Measurements from ENCODE around the gene ECHS1. TPM values are rescaled to one million over a fixed set of nuclear protein-coding genes. Genes with fewer than 3 reads are reported as not detected.
A peak's percentile ranks its signal among the peaks of the same experiment; 100 is the strongest.

ECHS1 gene
- total and polyA plus RNA-seq, 8 donors, result 5.3 to 103 (median 69.2) TPM

GRCh38 chr10:133366130-133366478, 7.0 kb downstream of the ECHS1 start:
- H3K27me3 ChIP-seq, result no peaks in the 10 kb centered on the region
- WGBS, 5 donors, result 86 to 94% (median 86%) methylated on average over 10 to 17 of the region's 17 CpGs
- DNase-seq, result no peak
- no peaks in the 10 kb centered on the region for H3K9me3 ChIP-seq
- H3K4me1 ChIP-seq, result peaks cover 0 to 13% (median 9%) of the 10 kb centered on the region in 4 donors
- H3K4me3 ChIP-seq, result no peak overlapping the region
- TF ChIP-seq POLR2A (IDR thresholded peaks at IDR 0.05), result no peak
- TF ChIP-seq EP300 (IDR thresholded peaks at IDR 0.05), result no peak
- TF ChIP-seq POLR2AphosphoS5 (IDR thresholded peaks at IDR 0.05), result no peak
- no peak for TF ChIP-seq CTCF (IDR thresholded peaks at IDR 0.05)
- intact Hi-C loops (cut with DNase I; ENCODE audit: low total_unique reads), result no loop called here
- H3K36me3 ChIP-seq, result peaks cover 63 to 98% (median 92%) of the 10 kb centered on the region in 4 donors
- H3K27ac ChIP-seq, result no peak overlapping the region

- peaks cover 0 to 14% (median 9%) of the 10 kb centered on the region in 4 donors for H3K4me1 ChIP-seq
- WGBS, 5 donors, result 72 to 82% (median 77%) methylated on average over 12 to 13 of the region's 13 CpGs
- H3K9me3 ChIP-seq, result no peaks in the 10 kb centered on the region
- no peaks in the 10 kb centered on the region for H3K27me3 ChIP-seq
- DNase-seq, result no peak
- TF ChIP-seq EP300 (IDR thresholded peaks at IDR 0.05) (no peak), POLR2A (IDR thresholded peaks at IDR 0.05) (no peak), POLR2AphosphoS5 (IDR thresholded peaks at IDR 0.05) (no peak), CTCF (IDR thresholded peaks at IDR 0.05) (no peak)
- H3K4me3 ChIP-seq, result no peak overlapping the region
- intact Hi-C loops (cut with DNase I; ENCODE audit: low total_unique reads), result no loop called here
- no peak overlapping the region for H3K27ac ChIP-seq
- H3K36me3 ChIP-seq, result peaks cover 61 to 93% (median 87%) of the 10 kb centered on the region in 4 donors
These were observed 7.6 kb downstream of the ECHS1 start for GRCh38 chr10:133365461-133366129.

GRCh38 chr10:133364645-133365431, 8.3 kb downstream of the ECHS1 start:
- 54 to 71% (median 58%) methylated on average over 26 to 29 of the region's 29 CpGs for WGBS, 5 donors
- peaks cover 7 to 22% (median 16%) of the 10 kb centered on the region in 4 donors for H3K4me1 ChIP-seq
- H3K27me3 ChIP-seq, result no peaks in the 10 kb centered on the region
- H3K4me3 ChIP-seq, result no peak overlapping the region
- H3K27ac ChIP-seq, result peak overlapping the region in 2 of 5 donors; percentile 31 to 48
- peaks cover 53 to 85% (median 79%) of the 10 kb centered on the region in 4 donors for H3K36me3 ChIP-seq
- TF ChIP-seq POLR2A (IDR thresholded peaks at IDR 0.05), result no peak
- TF ChIP-seq CTCF (IDR thresholded peaks at IDR 0.05), result no peak
- TF ChIP-seq EP300 (IDR thresholded peaks at IDR 0.05), result no peak
- TF ChIP-seq POLR2AphosphoS5 (IDR thresholded peaks at IDR 0.05), result no peak
- H3K9me3 ChIP-seq, result no peaks in the 10 kb centered on the region
- intact Hi-C loops (cut with DNase I; ENCODE audit: low total_unique reads), result no loop called here
- DNase-seq, result peak; percentile 38 to 59

- H3K27ac ChIP-seq, result no peak overlapping the region
- H3K4me1 ChIP-seq, result peaks cover 12 to 39% (median 27%) of the 10 kb centered on the region in 4 donors
- H3K4me3 ChIP-seq, result no peak overlapping the region
- H3K9me3 ChIP-seq, result no peaks in the 10 kb centered on the region
- H3K36me3 ChIP-seq, result peaks cover 35 to 66% (median 59%) of the 10 kb centered on the region in 4 donors
- no peak for DNase-seq
- 88 to 95% (median 94%) methylated on average over 8 to 13 of the region's 13 CpGs for WGBS, 5 donors
- intact Hi-C loops (cut with DNase I; ENCODE audit: low total_unique reads), result no loop called here
- no peaks in the 10 kb centered on the region for H3K27me3 ChIP-seq
- no peak for TF ChIP-seq POLR2AphosphoS5 (IDR thresholded peaks at IDR 0.05)
- TF ChIP-seq CTCF (IDR thresholded peaks at IDR 0.05), result no peak
- TF ChIP-seq EP300 (IDR thresholded peaks at IDR 0.05), result no peak
- TF ChIP-seq POLR2A (IDR thresholded peaks at IDR 0.05), result no peak
These were observed 10.3 kb downstream of the ECHS1 start for GRCh38 chr10:133362846-133363245.

Measured in stomach (tissue), 9 donors.